Memory B cell (primary cell): ENCODE results near the gene SV2B.
A peak's percentile ranks its signal among the peaks of the same experiment; 100 is the strongest.
"Not testable (repeated sequence)": the region's sequence is repeated elsewhere in the genome, so short reads cannot be mapped to it uniquely, and the experiment has no call there.

Experiments used
- ATAC-seq: fragments of 150-1000 bp; cut with Tn5 transposase; 2 replicates; pipeline ENCODE4 v1.10.0; 2021; ENCODE audit warnings: low read depth, mild to moderate bottlenecking, moderate library complexity
- DNase-seq, 2 donors: peaks; one replicate each; pipeline ENCODE4 v3.0.0; 2022; ENCODE audit warnings: low spot score in 2 of 2
- H3K27ac Mint-ChIP-seq: one replicate; pipeline ENCODE4 v1.8.0; 2022; ENCODE audit warnings: mild to moderate bottlenecking, moderate library complexity, mixed read lengths
- H3K27me3 Mint-ChIP-seq: one replicate; pipeline ENCODE4 v1.8.0; 2022; ENCODE audit warnings: mixed read lengths
- H3K36me3 Mint-ChIP-seq: one replicate; pipeline ENCODE4 v1.8.0; 2022; ENCODE audit warnings: mild to moderate bottlenecking, mixed read lengths
- H3K4me1 Mint-ChIP-seq: one replicate; pipeline ENCODE4 v1.8.0; 2022; ENCODE audit warnings: mixed read lengths
- H3K4me3 Mint-ChIP-seq: one replicate; pipeline ENCODE4 v1.8.0; 2022; ENCODE audit warnings: mild to moderate bottlenecking, moderate library complexity, mixed read lengths
- H3K9me3 Mint-ChIP-seq: one replicate; pipeline ENCODE4 v1.8.0; 2022; ENCODE audit warnings: mixed read lengths

SV2B gene

DNA sequence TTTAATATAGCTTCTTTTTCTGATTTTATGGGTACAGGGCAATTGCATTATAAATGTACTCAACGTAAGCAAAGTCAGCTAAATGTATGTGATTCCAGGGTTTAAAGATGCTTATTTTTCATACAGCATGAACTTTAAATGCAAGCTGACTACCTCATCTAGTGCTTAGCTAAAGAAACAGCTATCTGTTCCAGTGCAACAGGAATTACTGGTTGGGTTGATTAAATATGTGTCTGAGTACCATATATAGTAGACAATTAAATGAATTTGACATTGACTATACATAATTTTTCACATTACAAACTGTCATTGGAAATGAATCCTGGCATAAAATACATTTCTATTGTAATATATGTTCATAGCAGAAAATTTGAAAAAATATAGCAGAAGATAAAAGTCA is 26.3 kb upstream of the SV2B start:
- Mint-ChIP-seq H3K4me1 (no peaks in the 10 kb centered on the region), H3K36me3 (no peaks in the 10 kb centered on the region), H3K27ac (no peak overlapping the region), H3K9me3 (peaks cover 3% of the 10 kb centered on the region), H3K27me3 (peaks cover 16% of the 10 kb centered on the region), H3K4me3 (no peak overlapping the region)
- ATAC-seq (no peak), DNase-seq (no peak)

DNA sequence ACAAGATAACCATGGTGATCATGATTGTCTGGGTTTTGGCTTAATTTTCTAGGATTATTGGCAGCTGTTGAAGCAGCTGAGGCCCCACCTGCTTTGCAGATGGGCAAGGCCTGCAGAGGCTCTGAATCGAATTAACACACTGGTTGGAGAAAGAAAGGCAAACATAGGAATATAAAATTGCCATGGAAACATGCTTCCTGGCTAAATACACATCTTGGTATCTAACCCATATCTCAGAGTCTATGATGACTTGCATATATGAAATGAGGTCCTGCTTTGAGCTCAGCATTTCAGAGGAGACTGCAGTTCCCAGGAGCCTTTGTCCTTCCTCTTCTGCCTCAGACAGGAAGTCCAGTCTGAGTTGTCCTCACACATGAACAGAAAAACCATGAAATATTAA is 24.3 kb upstream of the SV2B start:
- DNase-seq (no peak), ATAC-seq (no peak)
- peaks cover 13% of the 10 kb centered on the region for H3K9me3 Mint-ChIP-seq
- H3K4me3 Mint-ChIP-seq = no peak overlapping the region
- H3K27me3 Mint-ChIP-seq = peaks cover 12% of the 10 kb centered on the region
- H3K4me1 Mint-ChIP-seq = no peaks in the 10 kb centered on the region
- peaks cover 4% of the 10 kb centered on the region for H3K36me3 Mint-ChIP-seq
- no peak overlapping the region for H3K27ac Mint-ChIP-seq

DNA sequence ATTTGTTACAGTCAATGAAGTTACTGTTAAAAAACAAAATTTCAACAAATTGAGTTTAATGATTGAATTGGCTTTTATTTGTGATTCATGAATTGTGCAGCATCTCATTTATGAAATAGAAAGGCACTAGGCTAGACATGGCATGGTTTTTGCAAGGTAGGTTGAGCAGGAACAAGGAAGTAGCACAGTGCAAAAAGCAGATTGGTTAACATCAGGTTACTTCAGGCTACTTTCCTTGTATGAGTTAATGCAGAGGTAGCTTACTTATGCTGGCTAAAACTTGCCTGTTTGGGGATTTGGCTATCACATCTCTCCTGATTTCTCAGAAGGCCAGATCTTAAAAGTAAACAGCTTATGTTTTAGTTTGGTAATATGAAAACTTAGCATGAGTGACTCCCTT is 23.0 kb upstream of the SV2B start:
- Mint-ChIP-seq H3K27ac (no peak overlapping the region), H3K4me3 (no peak overlapping the region), H3K9me3 (peaks cover 17% of the 10 kb centered on the region), H3K4me1 (no peaks in the 10 kb centered on the region), H3K27me3 (peaks cover 9% of the 10 kb centered on the region), H3K36me3 (peaks cover 4% of the 10 kb centered on the region)
- DNase-seq = no peak
- ATAC-seq = no peak

DNA sequence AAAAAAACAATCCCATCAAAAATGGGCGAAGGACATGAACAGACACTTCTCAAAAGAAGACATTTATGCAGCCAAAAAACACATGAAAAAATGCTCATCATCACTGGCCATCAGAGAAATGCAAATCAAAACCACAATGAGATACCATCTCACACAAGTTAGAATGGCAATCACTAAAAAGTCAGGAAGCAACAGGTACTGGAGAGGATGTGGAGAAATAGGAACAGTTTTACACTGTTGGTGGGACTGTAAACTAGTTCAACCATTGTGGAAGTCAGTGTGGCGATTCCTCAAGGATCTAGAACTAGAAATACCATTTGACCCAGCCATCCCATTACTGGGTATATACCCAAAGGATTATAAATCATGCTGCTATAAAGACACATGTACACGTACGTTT is 6.2 kb upstream of the SV2B start:
- not testable (repeated sequence) for DNase-seq, H3K9me3 Mint-ChIP-seq, H3K27ac Mint-ChIP-seq, H3K36me3 Mint-ChIP-seq, H3K4me3 Mint-ChIP-seq, H3K4me1 Mint-ChIP-seq, ATAC-seq
- H3K27me3 Mint-ChIP-seq = peaks cover 16% of the 10 kb centered on the region

DNA sequence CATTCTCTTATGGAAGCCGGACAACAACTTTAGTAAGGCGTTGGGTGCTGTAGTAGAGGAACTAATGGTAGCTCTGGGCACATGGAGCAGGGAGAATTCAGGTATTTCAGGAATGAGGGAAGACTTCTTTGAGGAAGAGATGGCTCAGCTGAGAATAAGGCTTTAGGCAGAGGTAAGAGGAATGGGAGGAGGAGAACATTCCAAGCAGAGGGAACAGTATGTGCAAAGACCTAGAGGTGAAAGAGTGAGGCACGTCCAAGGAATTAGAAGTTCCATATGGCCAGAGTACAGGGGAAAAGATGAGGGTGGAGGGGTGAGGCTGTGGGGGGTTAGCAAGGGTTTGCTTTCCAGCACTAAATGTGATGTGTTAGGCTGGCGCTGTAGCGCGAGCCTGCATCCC is 1.6 kb upstream of the SV2B start:
- Mint-ChIP-seq H3K27me3 (peaks cover 27% of the 10 kb centered on the region), H3K4me3 (peak overlapping the region; percentile 6), H3K36me3 (peaks cover 3% of the 10 kb centered on the region), H3K27ac (no peak overlapping the region), H3K9me3 (no peaks in the 10 kb centered on the region), H3K4me1 (peaks cover 12% of the 10 kb centered on the region)
- ATAC-seq = no peak
- no peak for DNase-seq

DNA sequence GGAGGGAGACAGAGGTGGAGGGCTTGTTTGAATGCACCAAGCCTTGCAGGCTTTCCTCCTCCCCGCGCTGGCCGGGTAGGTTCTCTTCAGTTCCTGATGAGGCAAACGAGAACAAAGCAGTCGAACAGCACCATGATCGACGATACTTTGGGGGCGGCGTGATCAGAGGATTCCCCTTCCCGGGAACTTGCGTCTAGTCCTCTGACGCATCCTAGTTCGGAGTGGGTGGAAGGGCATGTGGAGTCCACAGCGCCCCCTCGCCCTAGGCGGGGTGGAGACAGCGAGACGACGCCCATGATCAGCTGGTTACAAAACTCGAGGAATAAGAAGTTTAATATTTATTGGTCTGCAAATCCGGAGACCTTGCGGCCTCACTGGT is 452 bp upstream of the SV2B start:
- DNase-seq (no peak), ATAC-seq (peak; percentile 23)
- peaks cover 12% of the 10 kb centered on the region for H3K4me1 Mint-ChIP-seq
- H3K9me3 Mint-ChIP-seq = no peaks in the 10 kb centered on the region
- no peak overlapping the region for H3K27ac Mint-ChIP-seq
- H3K4me3 Mint-ChIP-seq = peak overlapping the region; percentile 75
- H3K27me3 Mint-ChIP-seq = peaks cover 30% of the 10 kb centered on the region
- H3K36me3 Mint-ChIP-seq = peaks cover 3% of the 10 kb centered on the region

DNA sequence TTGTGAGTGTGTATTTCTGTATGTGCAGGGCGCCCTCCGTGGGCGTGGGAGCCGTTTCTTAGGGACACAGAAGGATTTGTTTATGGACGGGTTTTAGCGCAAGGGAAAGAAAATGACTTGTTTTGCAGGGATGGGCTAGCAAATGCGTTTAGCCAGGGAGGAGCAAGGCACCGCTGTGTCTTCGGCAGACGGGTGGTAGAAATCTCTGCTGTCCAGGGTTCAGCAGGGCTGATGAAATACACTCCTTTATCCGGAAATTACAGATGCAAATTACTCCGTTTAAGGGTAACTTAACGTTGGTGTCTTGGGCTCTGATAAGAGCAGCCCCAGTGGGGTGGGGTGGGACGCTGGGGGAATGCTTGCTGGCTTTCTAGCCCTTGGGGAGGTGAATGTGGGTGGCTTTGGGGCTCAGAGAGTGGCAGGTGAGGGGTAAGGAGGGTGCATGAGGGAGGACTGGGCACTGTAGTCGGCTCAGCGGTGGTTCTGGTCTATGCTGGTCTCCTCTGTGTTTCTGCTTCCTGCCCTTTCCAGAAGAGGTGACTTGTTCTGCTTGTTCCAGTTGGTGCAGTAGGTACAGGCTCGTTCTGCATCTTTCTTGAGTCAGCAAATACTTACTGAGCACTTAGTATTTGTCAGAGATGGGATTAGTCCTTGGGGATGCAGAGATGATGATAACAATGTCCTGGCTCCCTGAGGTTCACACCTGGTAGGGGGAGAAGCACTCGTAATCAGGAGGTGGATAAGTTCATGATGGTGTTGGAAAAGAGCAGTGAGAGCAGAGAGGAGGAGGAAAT is 954 bp downstream of the SV2B start:
- Mint-ChIP-seq H3K27me3 (peaks cover 33% of the 10 kb centered on the region), H3K36me3 (peaks cover 3% of the 10 kb centered on the region), H3K4me3 (peak overlapping the region; percentile 78), H3K4me1 (peaks cover 12% of the 10 kb centered on the region), H3K27ac (no peak overlapping the region), H3K9me3 (no peaks in the 10 kb centered on the region)
- DNase-seq = no peak
- ATAC-seq = no peak

DNA sequence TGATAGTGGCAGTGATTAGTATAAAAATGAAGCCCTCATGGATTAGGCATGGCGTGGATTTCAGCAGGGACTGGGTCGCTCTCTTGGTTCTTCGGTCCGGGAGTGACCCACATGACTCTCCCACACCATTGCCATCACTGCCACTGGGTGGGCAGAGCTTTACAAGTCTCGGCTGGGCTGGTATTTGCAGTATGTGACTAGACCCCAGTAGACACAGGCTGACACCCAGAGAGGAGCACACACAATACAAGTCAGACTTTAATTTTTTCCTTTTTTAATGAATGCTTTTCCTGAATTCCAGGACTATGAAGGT is 1.5 kb downstream of the SV2B start:
- H3K9me3 Mint-ChIP-seq = no peaks in the 10 kb centered on the region
- peaks cover 3% of the 10 kb centered on the region for H3K36me3 Mint-ChIP-seq
- DNase-seq = no peak
- ATAC-seq = no peak
- H3K4me3 Mint-ChIP-seq = no peak overlapping the region
- peaks cover 12% of the 10 kb centered on the region for H3K4me1 Mint-ChIP-seq
- peaks cover 35% of the 10 kb centered on the region for H3K27me3 Mint-ChIP-seq
- no peak overlapping the region for H3K27ac Mint-ChIP-seq

DNA sequence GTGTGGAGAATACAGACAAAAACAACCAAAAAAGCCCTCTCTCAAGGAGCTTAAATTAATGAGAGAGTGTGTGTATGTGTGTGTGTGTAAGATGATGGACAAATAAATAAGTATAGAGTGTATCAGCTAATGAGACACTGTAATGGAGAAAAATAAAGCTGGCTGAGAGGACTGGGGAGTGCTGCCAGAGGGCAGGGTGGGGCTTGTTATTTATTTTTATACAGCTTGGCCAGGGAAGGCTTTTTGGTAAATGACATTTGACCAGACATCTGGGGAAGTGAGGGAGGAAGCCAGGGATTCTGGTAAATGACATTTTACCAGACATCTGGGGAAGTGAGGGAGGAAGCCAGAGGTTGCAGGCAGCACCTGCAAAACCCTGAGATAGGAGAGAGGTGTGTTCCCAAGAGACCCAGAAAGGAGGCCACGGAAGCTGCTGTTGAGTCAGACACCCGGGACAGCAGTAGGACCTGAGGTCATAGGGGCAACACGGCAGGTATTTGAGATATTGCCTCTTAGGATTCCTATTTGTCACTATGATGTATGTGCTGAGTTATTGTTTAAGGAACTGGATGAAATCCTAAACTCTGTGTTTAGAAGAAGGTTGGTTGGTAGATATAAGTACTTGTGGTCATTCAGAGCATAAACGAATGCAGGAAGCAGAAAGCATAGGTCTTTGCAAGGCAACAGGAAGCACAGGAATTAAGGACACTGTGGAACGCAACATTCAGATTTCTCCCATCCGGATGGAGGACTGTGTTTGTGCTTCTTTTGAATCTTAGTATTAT is 2.7 kb downstream of the SV2B start:
- Mint-ChIP-seq H3K9me3 (no peaks in the 10 kb centered on the region), H3K36me3 (peaks cover 3% of the 10 kb centered on the region), H3K4me3 (no peak overlapping the region), H3K4me1 (peaks cover 12% of the 10 kb centered on the region), H3K27ac (no peak overlapping the region), H3K27me3 (peaks cover 37% of the 10 kb centered on the region)
- ATAC-seq (no peak), DNase-seq (no peak)

DNA sequence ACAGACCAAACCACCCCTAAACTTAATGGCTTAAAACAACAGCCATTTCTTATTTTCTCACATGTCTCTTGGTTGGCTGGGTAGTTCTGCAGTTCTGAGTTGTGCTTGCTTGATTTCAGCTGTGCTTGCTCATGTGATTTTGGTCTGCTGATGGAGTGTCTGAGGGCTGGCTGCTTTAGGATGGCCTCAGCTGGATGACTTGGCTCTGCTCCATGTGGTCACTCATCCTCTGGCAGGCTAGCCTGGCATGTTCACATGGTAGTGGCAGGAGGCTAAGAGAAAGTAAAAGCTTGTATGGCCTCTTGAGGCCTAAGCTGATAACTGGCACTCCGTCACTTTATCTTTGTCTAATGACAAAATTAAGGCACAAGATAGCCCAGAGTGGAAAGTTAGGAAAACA is 4.1 kb downstream of the SV2B start:
- Mint-ChIP-seq H3K36me3 (no peaks in the 10 kb centered on the region), H3K27ac (no peak overlapping the region), H3K27me3 (peaks cover 36% of the 10 kb centered on the region), H3K9me3 (no peaks in the 10 kb centered on the region), H3K4me3 (no peak overlapping the region), H3K4me1 (peaks cover 12% of the 10 kb centered on the region)
- DNase-seq = no peak
- no peak for ATAC-seq

DNA sequence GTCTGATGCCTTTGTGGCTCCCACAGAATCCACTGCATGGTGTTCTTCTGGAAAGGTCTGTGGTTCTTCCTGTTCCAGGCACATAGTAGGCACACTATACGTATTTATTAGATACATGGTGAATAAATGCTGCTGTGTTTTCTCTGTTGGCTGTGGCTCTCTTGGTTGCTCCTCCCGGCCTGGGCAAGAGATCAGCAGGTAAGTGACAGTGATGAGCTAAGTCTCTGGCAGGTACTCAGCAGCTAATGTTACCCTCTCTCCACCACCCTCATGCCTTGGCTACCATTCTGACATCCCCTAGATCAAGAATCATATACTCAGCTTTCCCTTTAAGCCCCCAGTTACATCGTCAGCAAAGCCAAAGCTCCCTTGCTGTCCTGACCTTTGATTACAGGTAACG is 8.4 kb downstream of the SV2B start:
- Mint-ChIP-seq H3K9me3 (no peaks in the 10 kb centered on the region), H3K4me3 (no peak overlapping the region), H3K27me3 (peaks cover 24% of the 10 kb centered on the region), H3K4me1 (no peaks in the 10 kb centered on the region), H3K36me3 (no peaks in the 10 kb centered on the region), H3K27ac (no peak overlapping the region)
- ATAC-seq = no peak
- DNase-seq = no peak

DNA sequence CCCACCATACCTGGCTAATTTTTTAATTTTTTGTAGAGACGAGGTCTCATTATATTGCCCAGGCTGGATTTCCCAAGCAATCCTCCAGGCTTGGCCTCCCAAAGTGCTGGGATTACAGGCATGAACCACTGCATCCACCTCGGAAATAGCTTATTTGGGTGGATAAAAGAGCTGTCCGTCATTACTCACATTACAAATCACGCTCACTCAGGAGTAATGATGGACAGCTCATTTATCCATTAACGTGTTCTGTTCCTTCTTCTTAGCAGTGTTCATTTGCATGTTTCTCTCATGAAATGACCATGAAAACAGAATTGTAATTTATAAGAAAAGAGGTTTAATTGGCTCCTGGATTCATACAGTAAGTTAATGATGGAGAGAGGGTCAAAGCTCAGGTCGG is 9.8 kb downstream of the SV2B start:
- DNase-seq (no peak), ATAC-seq (no peak)
- Mint-ChIP-seq H3K4me1 (no peaks in the 10 kb centered on the region), H3K27ac (no peak overlapping the region), H3K27me3 (peaks cover 17% of the 10 kb centered on the region), H3K9me3 (no peaks in the 10 kb centered on the region), H3K36me3 (no peaks in the 10 kb centered on the region), H3K4me3 (no peak overlapping the region)

DNA sequence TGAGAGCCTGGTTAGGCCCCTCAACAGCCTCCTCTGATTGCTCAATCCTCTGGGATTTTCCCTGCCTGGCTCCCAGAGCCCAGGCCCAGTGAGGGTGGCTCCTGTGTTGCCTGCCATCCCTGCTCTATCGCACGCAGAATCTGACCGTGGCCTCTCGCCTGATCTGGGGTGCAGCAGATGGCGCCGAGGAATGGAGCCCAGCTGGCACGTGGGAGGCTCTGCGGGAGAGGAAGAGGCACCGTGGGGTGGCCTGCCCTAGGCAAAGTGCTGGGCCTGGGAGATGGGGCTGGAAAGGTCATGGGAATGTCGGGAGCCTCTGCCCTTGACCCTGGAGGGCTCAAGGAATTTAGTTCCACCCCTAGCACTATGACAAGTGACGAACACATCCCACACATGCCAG is 10.3 kb downstream of the SV2B start:
- no peak for ATAC-seq
- Mint-ChIP-seq H3K27ac (no peak overlapping the region), H3K36me3 (no peaks in the 10 kb centered on the region), H3K27me3 (peaks cover 13% of the 10 kb centered on the region), H3K4me3 (no peak overlapping the region), H3K9me3 (no peaks in the 10 kb centered on the region), H3K4me1 (no peaks in the 10 kb centered on the region)
- no peak for DNase-seq

DNA sequence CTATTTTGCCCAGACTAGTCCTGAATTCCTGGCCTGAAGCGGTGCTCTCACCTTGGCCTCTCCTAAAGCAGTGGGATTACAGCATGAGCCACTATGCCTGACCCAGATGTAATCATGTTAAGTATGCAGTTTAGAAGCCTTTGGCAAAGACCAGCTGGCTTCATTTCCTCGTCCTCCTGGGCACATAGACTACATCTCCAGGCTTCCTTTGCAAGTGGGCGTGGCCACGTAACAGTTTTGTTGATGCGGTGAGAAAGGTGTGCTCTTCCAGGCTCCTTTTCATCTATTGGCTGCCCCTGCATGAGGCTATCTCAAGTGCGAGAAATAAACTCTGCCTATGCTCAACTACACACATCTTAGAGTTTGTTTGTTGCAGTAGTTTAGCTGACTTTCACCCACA is 13.0 kb downstream of the SV2B start:
- H3K4me1 Mint-ChIP-seq = no peaks in the 10 kb centered on the region

DNA sequence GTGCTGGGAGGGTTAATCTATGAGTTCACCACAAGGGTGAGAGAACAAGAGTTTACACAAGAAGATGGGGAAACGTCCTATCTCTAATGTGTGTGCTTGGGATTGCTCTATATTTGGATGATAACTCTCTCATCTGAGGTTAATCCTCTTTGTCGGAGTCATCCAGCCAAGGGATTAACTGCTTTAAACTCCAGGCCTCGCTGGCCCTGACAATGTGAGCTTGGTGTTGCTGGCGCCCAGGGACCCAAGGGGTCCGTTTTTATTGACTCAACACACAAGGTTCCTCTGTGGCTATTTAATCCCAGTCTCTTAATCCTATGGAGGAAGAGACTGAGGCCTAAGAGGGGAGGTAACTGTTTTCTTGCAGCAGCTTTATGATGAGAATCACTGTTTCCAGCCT is 14.2 kb downstream of the SV2B start:
- H3K27ac Mint-ChIP-seq = no peak overlapping the region
- H3K9me3 Mint-ChIP-seq = peaks cover 3% of the 10 kb centered on the region
- DNase-seq (no peak), ATAC-seq (no peak)
- H3K36me3 Mint-ChIP-seq = no peaks in the 10 kb centered on the region
- no peaks in the 10 kb centered on the region for H3K4me1 Mint-ChIP-seq
- H3K4me3 Mint-ChIP-seq = no peak overlapping the region
- peaks cover 9% of the 10 kb centered on the region for H3K27me3 Mint-ChIP-seq

More for the DNA sequence above, 13.0 kb downstream of the SV2B start:
- peaks cover 3% of the 10 kb centered on the region for H3K9me3 Mint-ChIP-seq
- H3K36me3 Mint-ChIP-seq = no peaks in the 10 kb centered on the region
- H3K27me3 Mint-ChIP-seq = peaks cover 12% of the 10 kb centered on the region
- ATAC-seq (no peak), DNase-seq (no peak)
- no peak overlapping the region for H3K4me3 Mint-ChIP-seq
- no peak overlapping the region for H3K27ac Mint-ChIP-seq
